HG03378 (cell line): ENCODE data around the gene FABP7.

Source experiments
- ATAC-seq: cut with Tn5 transposase; IDR thresholded peaks from one replicate; pipeline ENCODE4 v1.9.1; 2021; ENCODE audit warnings: mild to moderate bottlenecking, moderate library complexity; ENCODE audit not compliant: unreplicated experiment

The FABP7 gene

DNA sequence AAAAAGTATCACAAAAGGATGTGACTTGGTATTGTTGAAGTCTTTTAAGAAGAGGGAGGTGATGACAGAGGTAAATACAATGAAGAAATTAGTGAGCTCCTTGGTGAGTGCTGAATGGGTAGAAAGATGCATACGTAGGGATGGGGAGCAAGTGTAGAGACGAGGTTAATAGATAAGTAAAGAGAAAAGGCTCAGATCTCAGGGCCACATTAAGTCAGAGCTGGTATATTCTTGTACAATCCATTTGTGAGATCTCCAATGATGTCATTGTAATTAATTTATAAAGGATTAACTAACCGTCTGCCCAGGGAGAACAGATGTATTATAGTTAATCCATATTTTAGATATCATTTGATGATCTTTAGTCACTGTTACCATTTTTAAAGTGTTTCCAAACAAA is 52.9 kb downstream of the FABP7 start:
- ATAC-seq: no peak

DNA sequence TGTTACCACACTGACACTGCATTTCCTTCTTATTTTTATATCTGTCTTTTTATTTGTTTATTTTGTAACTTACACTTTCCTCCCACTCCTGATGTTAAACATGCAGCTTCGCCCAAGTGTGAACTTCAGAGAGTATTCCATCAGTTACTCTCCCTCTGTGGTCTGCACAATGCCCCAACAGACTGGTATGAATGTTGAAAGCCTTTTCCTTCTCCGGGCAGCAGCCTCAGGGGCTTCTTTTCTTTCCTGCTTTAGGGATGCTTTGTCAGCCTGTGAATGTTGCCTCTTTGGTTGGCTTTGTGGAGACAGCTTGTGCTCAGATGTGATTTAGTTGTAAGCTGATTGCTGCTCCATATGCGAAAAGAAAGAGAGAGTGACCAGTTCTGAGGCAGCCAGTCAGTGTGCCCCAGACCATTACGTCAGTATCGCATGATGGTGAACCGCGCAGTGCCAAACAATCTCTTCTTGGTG is 53.5 kb downstream of the FABP7 start:
- ATAC-seq: no peak
